IMR-90 (cell line): ENCODE measurements around the gene ATP10D. TPM values are rescaled to one million over a fixed set of nuclear protein-coding genes. Genes with fewer than 3 reads are reported as not detected.

ENCODE experiments used
- ATAC-seq: fragments of 200-7000 bp; cut with Tn5 transposase; 2 replicates; pipeline ENCODE4 v1.9.1; 2020; ENCODE audit warnings: low read depth, mild to moderate bottlenecking, moderate library complexity
- BruUV-seq: library from RNA; stranded (reverse); fragments of 400-500 nt; replicated peaks from 2 replicates; lab custom pipeline; 2021; lab: Mats Ljungman, UMichigan
- CTCF ChIA-PET: fragments of 300-600 bp; formaldehyde crosslinking; extraction: SDS; loops from one replicate; lab custom pipeline; 2021; ENCODE audit warnings: antibody characterized with exemption; lab: Yijun Ruan, JAX
- POLR2A ChIA-PET: fragments of 300-600 bp; sonication (Branson Sonifier 250); formaldehyde crosslinking; loops from one replicate; lab custom pipeline; 2022; ENCODE audit warnings: antibody characterized with exemption; ENCODE audit not compliant: unreplicated experiment; lab: Charles Lee
- DNase-seq: peaks from one replicate; pipeline ENCODE4 v3.0.0; 2013
- H2AFZ ChIP-seq: replicated peaks from 2 replicates; pipeline ENCODE3; 2013; ENCODE audit warnings: low read length, mild to moderate bottlenecking; ENCODE audit not compliant: poor library complexity
- H2AK5ac ChIP-seq: 2 replicates; pipeline ENCODE4 v1.6.1; 2013; ENCODE audit warnings: low read depth, low read length, inconsistent platforms
- H2AK9ac ChIP-seq: replicated peaks from 2 replicates; pipeline ENCODE3; 2013; ENCODE audit warnings: mild to moderate bottlenecking, low read depth, low read length, moderate library complexity; ENCODE audit not compliant: poor library complexity
- H2BK120ac ChIP-seq: 2 replicates; pipeline ENCODE4 v1.6.1; 2013; ENCODE audit warnings: low read depth, low read length, inconsistent platforms
- H2BK15ac ChIP-seq: 3 replicates; pipeline ENCODE4 v1.6.1; 2013; ENCODE audit warnings: low read depth, low read length, inconsistent platforms
- H2BK20ac ChIP-seq: 2 replicates; pipeline ENCODE4 v1.6.1; 2013; ENCODE audit warnings: low read depth, mild to moderate bottlenecking, inconsistent platforms, low read length, moderate library complexity
- H2BK5ac ChIP-seq: 2 replicates; pipeline ENCODE4 v1.6.1; 2013; ENCODE audit warnings: mild to moderate bottlenecking, low read depth, low read length, inconsistent platforms; ENCODE audit not compliant: poor library complexity, severe bottlenecking
- H3K14ac ChIP-seq: replicated peaks from 2 replicates; pipeline ENCODE4 v1.6.1; 2013; ENCODE audit warnings: low read depth, low read length, inconsistent platforms
- H3K18ac ChIP-seq: 2 replicates; pipeline ENCODE4 v1.6.1; 2013; ENCODE audit warnings: low read depth, low read length, control low read depth
- H3K23ac ChIP-seq: 2 replicates; pipeline ENCODE4 v1.6.1; 2013; ENCODE audit warnings: low read depth, low read length, inconsistent platforms
- H3K27ac ChIP-seq: 2 replicates; pipeline ENCODE4 v1.5.1; 2013; ENCODE audit warnings: mild to moderate bottlenecking, control low read depth, low read length; ENCODE audit not compliant: insufficient read depth
- H3K27me3 ChIP-seq: 2 replicates; pipeline ENCODE4 v1.6.1; 2013; ENCODE audit warnings: low read length; ENCODE audit not compliant: control insufficient read depth, insufficient read depth
- H3K36me3 ChIP-seq: 2 replicates; pipeline ENCODE4 v1.6.1; 2013; ENCODE audit warnings: low read length, mixed read lengths; ENCODE audit not compliant: control insufficient read depth, insufficient read depth
- H3K4ac ChIP-seq: 2 replicates; pipeline ENCODE4 v1.6.1; 2013; ENCODE audit warnings: low read depth, low read length, inconsistent platforms
- H3K4me1 ChIP-seq: 2 replicates; pipeline ENCODE4 v1.6.1; 2013; ENCODE audit warnings: low read length, mixed read lengths; ENCODE audit not compliant: control insufficient read depth, insufficient read depth
- H3K4me2 ChIP-seq: 2 replicates; pipeline ENCODE4 v1.6.1; 2013; ENCODE audit warnings: low read depth, mild to moderate bottlenecking, control low read depth, low read length, moderate library complexity
- H3K4me3 ChIP-seq: 2 replicates; pipeline ENCODE4 v1.5.1; 2013; ENCODE audit warnings: low read depth, mild to moderate bottlenecking, control low read depth, low read length, moderate library complexity; ENCODE audit not compliant: insufficient read depth
- H3K56ac ChIP-seq: 2 replicates; pipeline ENCODE4 v1.6.1; 2013; ENCODE audit warnings: low read length, inconsistent platforms; ENCODE audit not compliant: insufficient read depth; ENCODE audit errors: extremely low read depth
- H3K79me1 ChIP-seq, 2 experiments: 2 replicates each; pipeline ENCODE4 v1.6.1; 2013; ENCODE audit warnings: low read length in 2 of 2, inconsistent platforms in 1 of 2, low read depth in 1 of 2
- H3K9ac ChIP-seq: 2 replicates; pipeline ENCODE4 v1.6.1; 2013; ENCODE audit warnings: low read depth, low read length, control low read depth
- H3K9me1 ChIP-seq: 2 replicates; pipeline ENCODE4 v1.6.1; 2013; ENCODE audit warnings: low read length, inconsistent platforms; ENCODE audit not compliant: insufficient read depth
- H3K9me3 ChIP-seq: 2 replicates; pipeline ENCODE4 v1.6.1; 2013; ENCODE audit warnings: low read length; ENCODE audit not compliant: control insufficient read depth, insufficient read depth
- H4K20me1 ChIP-seq: 2 replicates; pipeline ENCODE4 v1.6.1; 2013; ENCODE audit warnings: low read length, inconsistent platforms; ENCODE audit not compliant: insufficient read depth
- H4K5ac ChIP-seq: 2 replicates; pipeline ENCODE4 v1.6.1; 2013; ENCODE audit warnings: mild to moderate bottlenecking, low read depth, low read length, control low read depth
- H4K8ac ChIP-seq, 2 experiments: 2 replicates each; pipeline ENCODE4 v1.6.1; 2013; ENCODE audit warnings: low read depth in 2 of 2, low read length in 2 of 2, control low read depth in 1 of 2, inconsistent platforms in 1 of 2
- H4K91ac ChIP-seq: 2 replicates; pipeline ENCODE4 v1.6.1; 2013; ENCODE audit warnings: low read depth, low read length, inconsistent platforms; ENCODE audit not compliant: insufficient read depth
- CTCF ChIP-seq: conservative IDR thresholded peaks from 2 replicates; pipeline ENCODE4 v1.5.1; 2012; ENCODE audit warnings: mild to moderate bottlenecking, low read depth, low read length, improper control_type of control experiment
- MAFK ChIP-seq: IDR thresholded peaks from 2 replicates; pipeline ENCODE4 v1.6.1; 2012; ENCODE audit warnings: low read depth, low read length, improper control_type of control experiment
- NFE2L2 ChIP-seq: fragments of 150-350 bp; IDR thresholded peaks from 2 replicates; pipeline ENCODE4 v1.6.1; 2016; ENCODE audit warnings: low read depth, mild to moderate bottlenecking, low read length
- POLR2A ChIP-seq: IDR thresholded peaks from 2 replicates; pipeline ENCODE4 v1.6.1; 2012; ENCODE audit warnings: mild to moderate bottlenecking, low read depth, low read length
- RFX5 ChIP-seq: IDR thresholded peaks from 2 replicates; pipeline ENCODE4 v1.8.0; 2012; ENCODE audit warnings: low read depth, mild to moderate bottlenecking, low read length, moderate library complexity
- WGBS, 2 experiments: methylation state at CpG; one replicate each; pipeline versions ENCODE4 v1.1.5 to v1.1.7; 2013; ENCODE audit warnings: missing lambda C conversion rate in 2 of 2; ENCODE audit not compliant: insufficient read length in 1 of 2; ENCODE audit errors: extremely low coverage in 2 of 2; 5-methylcytosine and 5-hydroxymethylcytosine counted together
- dilution Hi-C: fragments of 300-500 bp; cut with HindIII; formaldehyde crosslinking; loops from one replicate; pipeline ENCODE4 v1.14.3; 2018; ENCODE audit warnings: low sequenced_read_pairs; ENCODE audit not compliant: unreplicated experiment
- in situ Hi-C: fragments of 300-500 bp; cut with MboI; formaldehyde crosslinking; loops from 3 replicates; pipeline ENCODE4 v1.14.3; 2019; ENCODE audit warnings: low sequenced_read_pairs, inconsistent platforms, mixed read lengths
- intact Hi-C: fragments of 100-400 bp; cut with micrococcal nuclease; formaldehyde crosslinking; loops from 2 replicates; pipeline ENCODE4 v1.10.0; 2022
- polyA plus RNA-seq, 3 experiments: library from polyadenylated mRNA; depleted of rRNA; stranded (reverse); fragments of >200 nt; gene quantifications; 2 replicates each; pipeline ENCODE4 v1.2.3, GENCODE V29; 2012; ENCODE audit warnings: low replicate concordance in 1 of 3
- total RNA-seq: library from RNA; depleted of rRNA; stranded (reverse); fragments of >200 nt; gene quantifications from 2 replicates; pipeline ENCODE4 v1.2.3, GENCODE V29; 2012

Gene ATP10D
- total and polyA plus RNA-seq, 2 of the 4 experiments (the other 2 are of a cell fraction), result 28.9 to 135 TPM

GRCh38 chr4:47566566-47566965 is 81.5 kb downstream of the ATP10D start:
- POLR2A ChIA-PET, result no interaction called here
- no peak overlapping the region for H2BK15ac ChIP-seq

More at GRCh38 chr4:47566566-47566965, 81.5 kb downstream of the ATP10D start:
- H2AK9ac ChIP-seq, result no peak overlapping the region
- DNase-seq (no peak), ATAC-seq (no peak)
- no peak overlapping the region for H2BK120ac ChIP-seq
- TF ChIP-seq MAFK (no peak), RFX5 (no peak), POLR2A (no peak), CTCF (no peak), NFE2L2 (no peak)
- H3K36me3 ChIP-seq, result peaks cover 17% of the 10 kb centered on the region
- no CpG with 5 or more reads among the region's 2 CpGs for WGBS, 2 experiments
- in situ Hi-C loops, result loop anchor here (25.0 kb wide), 1 partner anchor 629 kb away; no protein-coding TSS in a partner anchor
- no peak overlapping the region for H3K4ac ChIP-seq
- H3K79me1 ChIP-seq, result peaks cover 3 to 9% of the 10 kb centered on the region in 2 experiments; a peak in 2 of 4 replicates
- H3K27ac ChIP-seq, result no peak overlapping the region
- peaks cover 2% of the 10 kb centered on the region; the same call in 1 of the 2 replicates for H3K4me1 ChIP-seq
- H2AK5ac ChIP-seq, result no peak overlapping the region
- H3K4me3 ChIP-seq, result no peak overlapping the region
- dilution Hi-C loops, result no loop called here
- BruUV-seq, result no TSS peak
- H3K23ac ChIP-seq, result no peak overlapping the region
- H3K4me2 ChIP-seq, result no peak overlapping the region
- H4K5ac ChIP-seq, result no peak overlapping the region
- H3K14ac ChIP-seq, result no peak overlapping the region
- CTCF ChIA-PET, result no interaction called here
- no peaks in the 10 kb centered on the region for H4K20me1 ChIP-seq
- H3K9ac ChIP-seq, result no peak overlapping the region
- intact Hi-C loops, result loop anchor here (10.0 kb wide), 2 partner anchors 52 to 182 kb away; no protein-coding TSS in a partner anchor
- H4K91ac ChIP-seq, result no peak overlapping the region
- H3K9me3 ChIP-seq, result no peaks in the 10 kb centered on the region
- no peak overlapping the region for H2BK5ac ChIP-seq
- H4K8ac ChIP-seq, result no peak overlapping the region
- no peak overlapping the region for H3K56ac ChIP-seq
- peaks cover 6% of the 10 kb centered on the region for H3K9me1 ChIP-seq
- H2BK20ac ChIP-seq, result no peak overlapping the region
- H2AFZ ChIP-seq, result no peak overlapping the region
- no peak overlapping the region; the same call in 1 of the 2 replicates for H3K18ac ChIP-seq
- H3K27me3 ChIP-seq, result no peaks in the 10 kb centered on the region
